ENCODE measurements around the gene AHRR. TPM values are rescaled to one million over a fixed set of nuclear protein-coding genes. Genes with fewer than 3 reads are reported as not detected.

AHRR gene
- total and polyA plus RNA-seq, 2 of the 4 experiments (the other 2 are of a cell fraction), result 15.6 to 37.1 TPM

GRCh38 chr5:472076-472655 lies 150.7 kb downstream of the AHRR start:
- Histone ChIP-seq H4K8ac (ENCODE audit: low read depth in 2 of 2, low read length in 2 of 2) (peak overlapping the region; percentile 55 to 82; a peak in 2 of 4 replicates), H2AFZ (replicated peaks; ENCODE audit: low read length, poor library complexity) (peak overlapping the region; percentile 90), H4K20me1 (ENCODE audit: insufficient read depth, low read length) (peaks cover 4% of the 10 kb centered on the region; the same call in 1 of the 2 replicates), H3K23ac (ENCODE audit: low read depth, low read length) (peak overlapping the region; percentile 93; the same call in 1 of the 2 replicates), H2BK5ac (ENCODE audit: low read depth, low read length, poor library complexity, severe bottlenecking) (peak overlapping the region; percentile 2), H2AK9ac (replicated peaks; ENCODE audit: low read depth, low read length, poor library complexity) (peak overlapping the region; percentile 96), H3K79me1 (ENCODE audit: low read depth in 1 of 2, low read length in 2 of 2) (peaks cover 15 to 33% of the 10 kb centered on the region in 2 experiments), H3K27ac (ENCODE audit: insufficient read depth, low read length) (peak overlapping the region; percentile 62), H3K36me3 (ENCODE audit: control insufficient read depth, insufficient read depth, low read length) (peaks cover 12% of the 10 kb centered on the region), H3K4ac (ENCODE audit: low read depth, low read length) (peak overlapping the region; percentile 68), H3K4me2 (ENCODE audit: low read depth, low read length) (peak overlapping the region; percentile 78), H2BK120ac (ENCODE audit: low read depth, low read length) (no peak overlapping the region), H4K5ac (ENCODE audit: low read depth, low read length) (peak overlapping the region; percentile 27), H3K18ac (ENCODE audit: low read depth, low read length) (no peak overlapping the region; the same call in 1 of the 2 replicates), H3K56ac (ENCODE audit: extremely low read depth, insufficient read depth, low read length) (no peak overlapping the region), H2BK15ac (ENCODE audit: low read depth, low read length) (no peak overlapping the region), H3K4me1 (ENCODE audit: control insufficient read depth, insufficient read depth, low read length) (peaks cover 7% of the 10 kb centered on the region; the same call in 1 of the 2 replicates), H2AK5ac (ENCODE audit: low read depth, low read length) (peak overlapping the region; percentile 43), H2BK20ac (ENCODE audit: low read depth, low read length) (no peak overlapping the region), H3K27me3 (ENCODE audit: control insufficient read depth, insufficient read depth, low read length) (no peaks in the 10 kb centered on the region), H3K9ac (ENCODE audit: low read depth, low read length) (peak overlapping the region; percentile 72), H3K4me3 (ENCODE audit: insufficient read depth, low read depth, low read length) (peak overlapping the region; percentile 51), H3K9me3 (ENCODE audit: control insufficient read depth, insufficient read depth, low read length) (no peaks in the 10 kb centered on the region), H3K9me1 (ENCODE audit: insufficient read depth, low read length) (peaks cover 4% of the 10 kb centered on the region), H3K14ac (replicated peaks; ENCODE audit: low read depth, low read length) (peak overlapping the region; percentile 83), H4K91ac (ENCODE audit: insufficient read depth, low read depth, low read length) (peak overlapping the region; percentile 54)
- CTCF ChIA-PET, result no interaction called here
- intact Hi-C loops (cut with micrococcal nuclease) (loop anchor here (10.0 kb wide), 1 partner anchor 433 kb away; no protein-coding TSS in a partner anchor), dilution Hi-C loops (cut with HindIII; ENCODE audit: low sequenced_read_pairs, unreplicated experiment) (no loop called here), in situ Hi-C loops (cut with MboI; ENCODE audit: low sequenced_read_pairs) (no loop called here)
- ATAC-seq (ENCODE audit: low read depth), result peak; percentile 2
- TF ChIP-seq RCOR1 (IDR thresholded peaks at IDR 0.05; ENCODE audit: insufficient replicate concordance, low read length) (no peak), POLR2A (IDR thresholded peaks at IDR 0.05; ENCODE audit: low read depth, low read length) (0 out of 2 replicates have a peak, but pooled peaks have one; percentile 5)
- DNase-seq, result no peak
- WGBS, 2 experiments (ENCODE audit: extremely low coverage in 2 of 2, insufficient read length in 1 of 2), result 16% methylated on average over 12 of the region's 30 CpGs; no CpG with 5 or more reads in 1 of the 2 experiments
- BruUV-seq (replicated peaks), result no TSS peak
- POLR2A ChIA-PET (ENCODE audit: unreplicated experiment), result no interaction called here
